GM12892 (cell line): ENCODE results near the gene ZNF317.

ENCODE experiments used
- POLR2A ChIP-seq: IDR thresholded peaks from 2 replicates; pipeline ENCODE4 v1.6.1; 2011; ENCODE audit warnings: low read depth, low read length, control low read depth
- POLR2AphosphoS5 ChIP-seq: IDR thresholded peaks from 2 replicates; pipeline ENCODE4 v1.6.1; 2011; ENCODE audit warnings: low read depth, low read length, control low read depth
- TAF1 ChIP-seq: IDR thresholded peaks from 2 replicates; pipeline ENCODE4 v1.6.1; 2011; ENCODE audit warnings: low read depth, mild to moderate bottlenecking, control low read depth, low read length, borderline replicate concordance

DNA sequence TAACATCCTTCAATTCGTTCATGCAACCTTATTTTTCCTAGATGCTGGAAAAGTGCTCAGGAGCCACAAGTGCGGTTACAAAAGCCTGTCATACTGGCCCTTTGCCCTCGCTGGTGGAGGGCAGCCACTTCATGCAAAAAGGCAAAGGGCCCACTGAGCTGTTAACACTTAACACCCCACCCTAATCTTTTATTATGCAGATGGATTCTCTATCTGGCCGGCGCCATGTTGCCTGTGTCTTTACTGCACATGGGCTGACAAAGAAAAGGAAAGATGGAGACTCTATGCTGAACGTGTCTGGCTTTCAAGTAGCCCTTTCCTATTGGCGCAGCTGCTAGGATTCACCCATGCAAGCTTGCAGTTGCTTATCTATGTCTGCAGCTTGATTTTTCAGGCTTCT is 49.3 kb downstream of the ZNF317 start:
- no peak for TF ChIP-seq POLR2AphosphoS5
- TF ChIP-seq POLR2A = no peak
- TF ChIP-seq TAF1 = no peak
